SK-N-SH (cell line): Measurements from ENCODE around the gene TMIE. TPM values are rescaled to one million over a fixed set of nuclear protein-coding genes. Genes with fewer than 3 reads are reported as not detected.

Experiments
- CTCF ChIA-PET: fragments of 300-600, 350-600 bp; formaldehyde crosslinking; extraction: SDS; loops from one replicate; lab custom pipeline; 2021; lab: Yijun Ruan, JAX
- POLR2A ChIA-PET: fragments of 350-600 bp; sonication (Branson Sonifier 250); formaldehyde crosslinking; extraction: SDS; loops from one replicate; lab custom pipeline; 2020; ENCODE audit warnings: antibody characterized with exemption, inconsistent platforms; lab: Yijun Ruan, JAX
- DNase-seq: peaks from one replicate; pipeline ENCODE4 v3.0.0; 2012
- H2AFZ ChIP-seq: fragments of 200-600 bp; sonication (generic); 2 replicates; pipeline ENCODE4 v1.8.1; 2016; ENCODE audit warnings: antibody characterized with exemption, mild to moderate bottlenecking, low read depth
- H3F3A ChIP-seq: fragments of 200-600 bp; sonication (generic); replicated peaks from 2 replicates; pipeline ENCODE3; 2016; ENCODE audit warnings: antibody characterized with exemption, mild to moderate bottlenecking; ENCODE audit not compliant: insufficient read depth
- H3K27ac ChIP-seq, 2 experiments: fragments of 200-500 bp in 1 of 2; fragments of 200-600 bp in 1 of 2; sonication (Bioruptor generic) in 1 of 2; sonication (generic), shearing (Covaris generic) in 1 of 2; 2 replicates each; pipeline versions ENCODE4 v1.5.1 to v1.6.1; 2014 to 2016; ENCODE audit warnings: low read depth in 2 of 2, inconsistent platforms in 1 of 2, low read length in 1 of 2, mild to moderate bottlenecking in 1 of 2, mixed read lengths in 1 of 2
- H3K27me3 ChIP-seq: fragments of 200-600 bp; sonication (generic), shearing (Covaris generic); 2 replicates; pipeline ENCODE4 v1.6.1; 2016; ENCODE audit warnings: mixed run types; ENCODE audit not compliant: insufficient read depth
- H3K36me3 ChIP-seq, 2 experiments: fragments of 200-500 bp in 1 of 2; fragments of 200-600 bp in 1 of 2; sonication (Bioruptor generic) in 1 of 2; sonication (generic) in 1 of 2; replicated peaks in 1 of 2; 2 replicates each; pipeline versions ENCODE3 to v1.5.1; 2014 to 2016; ENCODE audit warnings: low read length in 1 of 2, mild to moderate bottlenecking in 1 of 2; ENCODE audit not compliant: insufficient read depth in 2 of 2, control insufficient read depth in 1 of 2
- H3K4me1 ChIP-seq, 2 experiments: fragments of 200-500 bp in 1 of 2; fragments of 200-600 bp in 1 of 2; sonication (Bioruptor generic) in 1 of 2; sonication (generic), shearing (Covaris generic) in 1 of 2; 2 replicates each; pipeline versions ENCODE4 v1.5.1 to v1.6.1; 2014 to 2016; ENCODE audit warnings: low read depth in 1 of 2, low read length in 1 of 2, mixed run types in 1 of 2; ENCODE audit not compliant: insufficient read depth in 2 of 2, control insufficient read depth in 1 of 2
- H3K4me2 ChIP-seq: fragments of 200-600 bp; sonication (generic), shearing (Covaris generic); 2 replicates; pipeline ENCODE4 v1.6.1; 2017; ENCODE audit warnings: mixed run types
- H3K4me3 ChIP-seq, 2 experiments: fragments of 200-500 bp in 1 of 2; fragments of 200-600 bp in 1 of 2; sonication (Bioruptor generic) in 1 of 2; sonication (generic), shearing (Covaris generic) in 1 of 2; 2 replicates each; pipeline versions ENCODE4 v1.5.1 to v1.8.1; 2014 to 2016; ENCODE audit warnings: low read depth in 2 of 2, inconsistent platforms in 1 of 2, low read length in 1 of 2, mild to moderate bottlenecking in 1 of 2, mixed read lengths in 1 of 2, moderate library complexity in 1 of 2
- H3K79me2 ChIP-seq: fragments of 200-600 bp; sonication (generic); 2 replicates; pipeline ENCODE4 v1.8.1; 2017; ENCODE audit warnings: mild to moderate bottlenecking; ENCODE audit not compliant: insufficient read depth
- H3K9ac ChIP-seq: fragments of 200-600 bp; sonication (generic); 2 replicates; pipeline ENCODE4 v1.6.1; 2017; ENCODE audit warnings: mixed run types
- H3K9me2 ChIP-seq: fragments of 200-600 bp; sonication (generic); 2 replicates; pipeline ENCODE4 v1.6.1; 2017; ENCODE audit warnings: mixed run types
- H3K9me3 ChIP-seq: fragments of 200-600 bp; sonication (generic); 2 replicates; pipeline ENCODE4 v1.6.1; 2017; ENCODE audit warnings: mixed run types, mild to moderate bottlenecking, moderate library complexity
- H4K20me1 ChIP-seq: fragments of 200-600 bp; sonication (generic); 2 replicates; pipeline ENCODE4 v1.6.1; 2017; ENCODE audit warnings: mild to moderate bottlenecking, mixed run types; ENCODE audit not compliant: insufficient read depth
- ELF1 ChIP-seq: IDR thresholded peaks from 2 replicates; pipeline ENCODE4 v1.4.0; 2012
- EP300 ChIP-seq, 2 experiments: IDR thresholded peaks; 2 replicates each; pipeline versions ENCODE4 v1.4.0 to v1.6.1; 2012; ENCODE audit warnings: borderline replicate concordance in 1 of 2, low read depth in 1 of 2, low read length in 1 of 2
- EZH2phosphoT487 ChIP-seq: fragments of 200-600 bp; sonication (generic); IDR thresholded peaks from 2 replicates; pipeline ENCODE4 v1.6.1; 2017; ENCODE audit warnings: low read depth, mixed run types, mild to moderate bottlenecking, antibody characterized with exemption, moderate library complexity, borderline replicate concordance
- FOSL2 ChIP-seq: IDR thresholded peaks from 2 replicates; pipeline ENCODE4 v1.4.0; 2012; ENCODE audit warnings: low read depth, mild to moderate bottlenecking, moderate library complexity, borderline replicate concordance
- FOXJ3 ChIP-seq: sonication (generic); formaldehyde crosslinking; IDR thresholded peaks from 2 replicates; pipeline ENCODE4 v1.5.1; 2020; ENCODE audit warnings: mild to moderate bottlenecking, missing genetic modification reagents
- NRF1 ChIP-seq: IDR thresholded peaks from 2 replicates; pipeline ENCODE4 v1.6.1; 2012; ENCODE audit warnings: low read depth, mild to moderate bottlenecking, low read length
- PBX3 ChIP-seq: IDR thresholded peaks from 2 replicates; pipeline ENCODE4; 2012
- RAD21 ChIP-seq: IDR thresholded peaks from 2 replicates; pipeline ENCODE4 v1.6.1; 2012; ENCODE audit warnings: mild to moderate bottlenecking, low read length
- REST ChIP-seq: IDR thresholded peaks from 2 replicates; pipeline ENCODE4 v1.6.1; 2012; ENCODE audit warnings: mild to moderate bottlenecking, low read depth, low read length, moderate library complexity
- RFX5 ChIP-seq: IDR thresholded peaks from 2 replicates; pipeline ENCODE4 v1.6.1; 2012; ENCODE audit warnings: mild to moderate bottlenecking, improper control_type of control experiment, low read length
- SIN3A ChIP-seq: IDR thresholded peaks from 2 replicates; pipeline ENCODE4 v1.6.1; 2012; ENCODE audit warnings: low read depth, mild to moderate bottlenecking, low read length, moderate library complexity, borderline replicate concordance
- TCF12 ChIP-seq: IDR thresholded peaks from 2 replicates; pipeline ENCODE4 v1.4.0; 2012
- TEAD4 ChIP-seq: IDR thresholded peaks from 2 replicates; pipeline ENCODE4 v1.4.0; 2012; ENCODE audit warnings: mild to moderate bottlenecking, borderline replicate concordance; ENCODE audit not compliant: insufficient read depth
- YY1 ChIP-seq: IDR thresholded peaks from 2 replicates; pipeline ENCODE4 v1.4.0; 2012; ENCODE audit warnings: low read depth, mild to moderate bottlenecking
- WGBS: methylation state at CpG from one replicate; pipeline ENCODE4 v1.1.6; 2017; ENCODE audit warnings: low lambda C conversion rate; 5-methylcytosine and 5-hydroxymethylcytosine counted together
- polyA plus RNA-seq, 3 experiments: library from polyadenylated mRNA; depleted of rRNA; stranded (reverse); fragments of >200 nt; gene quantifications; 2 replicates each; pipeline ENCODE4 v1.2.3, GENCODE V29; 2012
- TF ChIP-seq, protein P1 (sequence below): IDR thresholded peaks from 2 replicates; pipeline ENCODE4 v1.4.0; 2012; ENCODE audit warnings: low read depth
- TF ChIP-seq, protein P2 (sequence below): IDR thresholded peaks from 2 replicates; pipeline ENCODE4 v1.4.0; 2012; ENCODE audit warnings: low read depth, borderline replicate concordance
- TF ChIP-seq, protein P3 (sequence below): fragments of 150-350 bp; IDR thresholded peaks from 2 replicates; pipeline ENCODE4 v1.6.1; 2016; ENCODE audit warnings: mild to moderate bottlenecking, low read depth, low read length
- TF ChIP-seq, protein P4 (sequence below): fragments of 200-600 bp; sonication (generic); IDR thresholded peaks from 2 replicates; pipeline ENCODE4 v1.6.1; 2017; ENCODE audit warnings: antibody characterized with exemption, mild to moderate bottlenecking, moderate library complexity

TMIE gene
- polyA plus RNA-seq, 1 of the 3 experiments (the other 2 are of a cell fraction) = 0.03 TPM

DNA sequence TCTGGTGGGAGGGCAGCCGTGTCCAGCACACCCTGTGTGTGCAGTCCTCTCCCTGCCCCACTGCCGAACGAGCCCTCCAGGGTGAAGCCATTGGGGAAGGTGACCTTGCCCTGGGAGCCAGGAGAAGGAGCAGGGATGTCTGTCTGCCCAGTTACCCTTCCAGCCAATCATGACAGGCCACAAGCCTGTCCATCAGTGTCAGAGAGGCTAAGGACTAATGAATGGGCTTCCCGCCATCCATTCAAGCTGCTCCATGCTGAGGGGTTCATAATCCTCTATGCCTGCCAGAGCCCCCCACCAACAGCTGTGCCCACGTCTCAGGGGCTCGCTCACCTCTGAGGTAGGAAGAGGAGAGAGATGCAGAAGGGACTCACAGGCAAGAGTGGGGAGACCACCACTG lies 22.9 kb upstream of the TMIE start:
- Histone ChIP-seq H3K27ac (no peak overlapping the region), H2AFZ (no peak overlapping the region), H3K4me1 (peaks cover 0 to 9% of the 10 kb centered on the region in 2 experiments; a peak in 1 of 4 replicates), H3K9me3 (no peaks in the 10 kb centered on the region), H3K79me2 (no peaks in the 10 kb centered on the region), H3K27me3 (no peaks in the 10 kb centered on the region), H3K4me2 (no peak overlapping the region), H3K9ac (no peak overlapping the region), H3F3A (no peaks in the 10 kb centered on the region), H3K36me3 (no peaks in the 10 kb centered on the region), H3K9me2 (no peaks in the 10 kb centered on the region), H3K4me3 (no peak overlapping the region), H4K20me1 (no peaks in the 10 kb centered on the region)
- no peak for DNase-seq
- WGBS = 20% methylated on average over 1 of the region's 6 CpGs
- no peak for TF ChIP-seq RAD21
- TF ChIP-seq, protein P1, sequence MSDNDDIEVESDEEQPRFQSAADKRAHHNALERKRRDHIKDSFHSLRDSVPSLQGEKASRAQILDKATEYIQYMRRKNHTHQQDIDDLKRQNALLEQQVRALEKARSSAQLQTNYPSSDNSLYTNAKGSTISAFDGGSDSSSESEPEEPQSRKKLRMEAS = no peak
- TF ChIP-seq, protein P2, sequence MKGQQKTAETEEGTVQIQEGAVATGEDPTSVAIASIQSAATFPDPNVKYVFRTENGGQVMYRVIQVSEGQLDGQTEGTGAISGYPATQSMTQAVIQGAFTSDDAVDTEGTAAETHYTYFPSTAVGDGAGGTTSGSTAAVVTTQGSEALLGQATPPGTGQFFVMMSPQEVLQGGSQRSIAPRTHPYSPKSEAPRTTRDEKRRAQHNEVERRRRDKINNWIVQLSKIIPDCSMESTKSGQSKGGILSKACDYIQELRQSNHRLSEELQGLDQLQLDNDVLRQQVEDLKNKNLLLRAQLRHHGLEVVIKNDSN = no peak
- TF ChIP-seq EP300 (IDR thresholded peaks at IDR 0.05; ENCODE audit: borderline replicate concordance in 1 of 2, low read depth in 1 of 2, low read length in 1 of 2) = no peak
- ChIA-PET CTCF (no interaction called here), POLR2A (no interaction called here)

GRCh38 chr3:46679681-46680080 lies 21.5 kb upstream of the TMIE start:
- CTCF ChIA-PET = interaction anchor here (0.6 kb wide), 1 partner anchor 15 kb away, joined by 3 read pairs; no protein-coding TSS in a partner anchor
- no peak for DNase-seq
- H3F3A ChIP-seq = no peaks in the 10 kb centered on the region
- peaks cover 0 to 9% of the 10 kb centered on the region in 2 experiments; a peak in 1 of 4 replicates for H3K4me1 ChIP-seq
- TF ChIP-seq, protein P3, sequence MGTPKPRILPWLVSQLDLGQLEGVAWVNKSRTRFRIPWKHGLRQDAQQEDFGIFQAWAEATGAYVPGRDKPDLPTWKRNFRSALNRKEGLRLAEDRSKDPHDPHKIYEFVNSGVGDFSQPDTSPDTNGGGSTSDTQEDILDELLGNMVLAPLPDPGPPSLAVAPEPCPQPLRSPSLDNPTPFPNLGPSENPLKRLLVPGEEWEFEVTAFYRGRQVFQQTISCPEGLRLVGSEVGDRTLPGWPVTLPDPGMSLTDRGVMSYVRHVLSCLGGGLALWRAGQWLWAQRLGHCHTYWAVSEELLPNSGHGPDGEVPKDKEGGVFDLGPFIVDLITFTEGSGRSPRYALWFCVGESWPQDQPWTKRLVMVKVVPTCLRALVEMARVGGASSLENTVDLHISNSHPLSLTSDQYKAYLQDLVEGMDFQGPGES = no peak
- no peak for TF ChIP-seq YY1
- TF ChIP-seq, protein P4, sequence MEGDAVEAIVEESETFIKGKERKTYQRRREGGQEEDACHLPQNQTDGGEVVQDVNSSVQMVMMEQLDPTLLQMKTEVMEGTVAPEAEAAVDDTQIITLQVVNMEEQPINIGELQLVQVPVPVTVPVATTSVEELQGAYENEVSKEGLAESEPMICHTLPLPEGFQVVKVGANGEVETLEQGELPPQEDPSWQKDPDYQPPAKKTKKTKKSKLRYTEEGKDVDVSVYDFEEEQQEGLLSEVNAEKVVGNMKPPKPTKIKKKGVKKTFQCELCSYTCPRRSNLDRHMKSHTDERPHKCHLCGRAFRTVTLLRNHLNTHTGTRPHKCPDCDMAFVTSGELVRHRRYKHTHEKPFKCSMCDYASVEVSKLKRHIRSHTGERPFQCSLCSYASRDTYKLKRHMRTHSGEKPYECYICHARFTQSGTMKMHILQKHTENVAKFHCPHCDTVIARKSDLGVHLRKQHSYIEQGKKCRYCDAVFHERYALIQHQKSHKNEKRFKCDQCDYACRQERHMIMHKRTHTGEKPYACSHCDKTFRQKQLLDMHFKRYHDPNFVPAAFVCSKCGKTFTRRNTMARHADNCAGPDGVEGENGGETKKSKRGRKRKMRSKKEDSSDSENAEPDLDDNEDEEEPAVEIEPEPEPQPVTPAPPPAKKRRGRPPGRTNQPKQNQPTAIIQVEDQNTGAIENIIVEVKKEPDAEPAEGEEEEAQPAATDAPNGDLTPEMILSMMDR = no peak
- no peak for TF ChIP-seq SIN3A
- no peak for TF ChIP-seq TCF12
- TF ChIP-seq FOXJ3 = no peak
- no peak for TF ChIP-seq REST
- no peak for TF ChIP-seq ELF1
- TF ChIP-seq, protein P1 = no peak
- TF ChIP-seq NRF1 = no peak
- TF ChIP-seq FOSL2 = no peak
- TF ChIP-seq RAD21 = no peak
- TF ChIP-seq RFX5 = no peak
- no peak for TF ChIP-seq EZH2phosphoT487
- no peak for TF ChIP-seq PBX3
- no peak for TF ChIP-seq TEAD4
- TF ChIP-seq, all 33 proteins: peak for 0
- Histone ChIP-seq H3K79me2 (no peaks in the 10 kb centered on the region), H2AFZ (no peak overlapping the region), H3K9ac (no peak overlapping the region), H3K27ac (no peak overlapping the region), H3K36me3 (no peaks in the 10 kb centered on the region), H3K4me3 (no peak overlapping the region), H3K9me3 (no peaks in the 10 kb centered on the region), H3K9me2 (no peaks in the 10 kb centered on the region), H4K20me1 (no peaks in the 10 kb centered on the region), H3K4me2 (no peak overlapping the region), H3K27me3 (no peaks in the 10 kb centered on the region)
- POLR2A ChIA-PET = no interaction called here
- 63% methylated on average over 5 of the region's 5 CpGs for WGBS
